GM18517 (cell line): Measurements from ENCODE around the gene ATP2C1.
"Not testable (repeated sequence)": the region's sequence is repeated elsewhere in the genome, so short reads cannot be mapped to it uniquely, and the experiment has no call there.

ENCODE experiments used
- ATAC-seq: cut with Tn5 transposase; IDR thresholded peaks from one replicate; pipeline ENCODE4 v1.9.1; 2021; ENCODE audit warnings: mild to moderate bottlenecking, moderate library complexity; ENCODE audit not compliant: unreplicated experiment

The ATP2C1 gene, protein sequence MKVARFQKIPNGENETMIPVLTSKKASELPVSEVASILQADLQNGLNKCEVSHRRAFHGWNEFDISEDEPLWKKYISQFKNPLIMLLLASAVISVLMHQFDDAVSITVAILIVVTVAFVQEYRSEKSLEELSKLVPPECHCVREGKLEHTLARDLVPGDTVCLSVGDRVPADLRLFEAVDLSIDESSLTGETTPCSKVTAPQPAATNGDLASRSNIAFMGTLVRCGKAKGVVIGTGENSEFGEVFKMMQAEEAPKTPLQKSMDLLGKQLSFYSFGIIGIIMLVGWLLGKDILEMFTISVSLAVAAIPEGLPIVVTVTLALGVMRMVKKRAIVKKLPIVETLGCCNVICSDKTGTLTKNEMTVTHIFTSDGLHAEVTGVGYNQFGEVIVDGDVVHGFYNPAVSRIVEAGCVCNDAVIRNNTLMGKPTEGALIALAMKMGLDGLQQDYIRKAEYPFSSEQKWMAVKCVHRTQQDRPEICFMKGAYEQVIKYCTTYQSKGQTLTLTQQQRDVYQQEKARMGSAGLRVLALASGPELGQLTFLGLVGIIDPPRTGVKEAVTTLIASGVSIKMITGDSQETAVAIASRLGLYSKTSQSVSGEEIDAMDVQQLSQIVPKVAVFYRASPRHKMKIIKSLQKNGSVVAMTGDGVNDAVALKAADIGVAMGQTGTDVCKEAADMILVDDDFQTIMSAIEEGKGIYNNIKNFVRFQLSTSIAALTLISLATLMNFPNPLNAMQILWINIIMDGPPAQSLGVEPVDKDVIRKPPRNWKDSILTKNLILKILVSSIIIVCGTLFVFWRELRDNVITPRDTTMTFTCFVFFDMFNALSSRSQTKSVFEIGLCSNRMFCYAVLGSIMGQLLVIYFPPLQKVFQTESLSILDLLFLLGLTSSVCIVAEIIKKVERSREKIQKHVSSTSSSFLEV

GRCh38 chr3:130893376-130894129 is at the start of gene ATP2C1:
Gene ATP2C1 (plus strand): TSS chr3:130894084. CDS start chr3:130894770, 686 bp downstream.
- peak; percentile 76 for ATAC-seq

DNA sequence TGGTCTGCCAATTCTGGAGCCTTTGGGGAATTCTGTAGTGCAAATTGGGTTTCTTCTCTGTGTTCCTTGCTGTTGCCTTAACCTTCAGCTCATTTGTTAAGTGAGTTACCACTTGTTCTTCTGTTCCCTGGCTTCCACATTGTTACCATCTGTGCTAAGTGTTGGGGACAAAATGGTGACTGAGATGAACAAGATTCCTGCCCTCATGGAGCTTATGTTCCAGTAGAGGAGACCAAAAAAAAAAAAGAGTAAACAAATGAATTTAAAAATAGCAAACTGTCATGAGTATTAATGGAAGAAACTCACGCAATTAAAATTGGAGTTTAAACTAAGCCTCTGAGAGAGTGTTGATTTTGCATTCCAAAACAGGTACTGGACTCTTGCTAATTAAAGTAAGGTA is 49.4 kb upstream of the ATP2C1 start:
- no peak for ATAC-seq

- no peak for ATAC-seq
These were observed 47.7 kb upstream of the ATP2C1 start for GRCh38 chr3:130846181-130846580.

GRCh38 chr3:130849091-130849552 is 44.8 kb upstream of the ATP2C1 start:
- no peak for ATAC-seq

GRCh38 chr3:130850044-130850797 is 43.7 kb upstream of the ATP2C1 start:
- ATAC-seq: peak; percentile 75

DNA sequence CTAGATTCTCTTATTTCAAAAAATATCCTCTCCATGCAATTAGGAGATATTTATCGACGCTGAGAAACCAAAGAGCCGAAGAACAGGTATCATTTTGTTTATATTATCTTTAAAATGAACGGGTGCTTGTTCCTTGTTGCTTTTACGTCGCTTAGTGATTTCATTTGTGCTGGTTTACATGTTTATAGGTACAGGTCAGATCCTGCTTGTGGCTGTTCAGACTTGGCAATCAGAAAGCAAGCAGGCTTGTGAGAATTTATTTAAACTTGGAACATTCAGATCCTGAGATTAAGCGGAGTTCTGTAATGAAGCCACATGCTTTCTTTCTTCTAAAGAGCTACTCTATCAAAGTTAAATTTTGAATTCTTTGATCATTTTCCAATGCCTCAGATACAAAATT is 43.0 kb upstream of the ATP2C1 start:
- ATAC-seq: no peak

GRCh38 chr3:130851277-130851676 is 42.6 kb upstream of the ATP2C1 start:
- ATAC-seq: no peak

- no peak for ATAC-seq
These were observed 40.3 kb upstream of the ATP2C1 start for GRCh38 chr3:130853581-130853980.

- ATAC-seq: peak; percentile 56
These were observed 39.5 kb upstream of the ATP2C1 start for GRCh38 chr3:130854208-130854864.

- peak; percentile 32 for ATAC-seq
These were observed 36.4 kb upstream of the ATP2C1 start for GRCh38 chr3:130857336-130858026.

GRCh38 chr3:130862130-130862529 is 31.8 kb upstream of the ATP2C1 start:
- ATAC-seq: not testable (repeated sequence)

DNA sequence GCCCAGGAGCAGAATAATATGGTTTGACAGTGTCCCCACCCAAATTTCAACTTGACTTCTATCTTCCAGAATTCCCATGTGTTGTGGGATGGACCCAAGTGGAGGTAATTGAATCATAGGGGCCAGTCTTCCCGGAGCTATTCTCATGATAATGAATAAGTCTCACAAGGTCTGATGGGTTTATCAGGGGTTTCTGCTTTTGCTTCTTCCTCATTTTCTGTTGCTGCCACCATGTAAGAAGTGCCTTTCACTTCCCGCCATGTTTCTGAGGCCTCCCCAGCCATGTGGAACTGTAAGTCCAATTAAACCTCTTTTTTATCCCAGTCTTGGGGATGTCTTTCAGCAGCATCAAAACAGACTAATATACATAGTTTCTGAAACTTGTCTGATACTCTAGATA is 28.4 kb upstream of the ATP2C1 start:
- no peak for ATAC-seq

- ATAC-seq: no peak
These were observed 27.6 kb upstream of the ATP2C1 start for GRCh38 chr3:130866327-130866726.

- ATAC-seq: no peak
These were observed 23.5 kb upstream of the ATP2C1 start for GRCh38 chr3:130870423-130870822.

DNA sequence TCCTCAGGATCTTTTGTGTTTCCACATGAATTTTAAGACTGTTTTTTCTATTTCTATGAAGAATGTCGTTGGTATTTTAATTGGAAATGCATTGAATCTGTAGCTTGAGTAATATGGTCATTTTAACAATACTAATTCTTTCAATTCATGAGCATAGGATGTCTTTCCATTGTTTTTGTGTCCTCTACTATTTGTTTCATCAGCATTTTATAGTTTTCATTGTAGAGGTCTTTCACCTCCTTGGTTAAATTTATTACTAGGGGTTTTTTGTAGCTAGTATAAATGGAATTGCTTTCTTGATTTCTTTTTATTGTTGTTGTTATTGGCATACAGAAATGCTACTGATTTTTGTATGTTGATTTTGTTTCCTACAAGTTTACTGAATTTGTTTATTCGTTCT is 17.3 kb upstream of the ATP2C1 start:
- ATAC-seq: no peak

DNA sequence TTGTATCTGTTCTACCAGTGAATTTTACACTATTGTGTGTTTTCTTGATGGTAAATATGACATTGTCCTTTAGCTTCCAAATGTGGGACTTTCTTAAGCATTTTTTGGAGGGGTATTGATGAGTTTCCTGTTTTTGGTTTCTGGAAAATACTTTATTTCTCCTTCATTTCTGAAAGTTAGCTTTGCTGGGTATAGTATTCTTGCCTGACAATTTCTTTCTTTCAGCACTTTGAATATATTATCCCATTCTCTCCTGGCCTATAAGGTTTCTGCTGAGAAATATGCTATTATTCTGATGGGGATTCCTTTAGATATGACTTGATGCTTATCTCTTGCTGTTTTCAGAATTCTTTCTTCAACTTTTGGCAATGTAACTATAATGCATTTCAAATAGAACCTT is 15.4 kb upstream of the ATP2C1 start:
- ATAC-seq: no peak

DNA sequence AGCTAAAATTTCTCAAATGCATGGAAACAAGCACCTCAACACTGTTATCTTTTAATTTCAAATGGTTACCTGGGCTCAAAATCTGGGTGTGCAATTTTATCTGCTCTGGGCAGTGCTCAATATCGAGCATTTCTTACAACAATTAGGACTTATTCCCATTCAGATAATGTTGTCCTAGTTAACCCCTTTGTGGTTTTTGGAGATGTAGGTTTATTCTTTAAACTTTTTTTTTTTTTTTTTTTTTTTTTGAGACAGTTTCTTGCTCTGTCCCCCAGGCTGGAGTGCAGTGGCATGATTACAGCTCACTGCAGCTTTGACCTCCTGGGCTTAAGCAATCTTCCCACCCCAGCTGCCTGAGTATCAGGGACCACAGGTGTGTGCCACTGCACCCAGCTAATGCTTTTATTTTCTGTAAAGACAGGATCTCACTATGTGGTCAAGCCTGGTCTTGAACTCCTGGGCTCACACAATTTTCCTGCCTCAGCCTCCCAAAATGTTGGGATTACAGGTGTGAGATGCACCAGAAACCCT is 4.4 kb upstream of the ATP2C1 start:
- ATAC-seq: no peak

DNA sequence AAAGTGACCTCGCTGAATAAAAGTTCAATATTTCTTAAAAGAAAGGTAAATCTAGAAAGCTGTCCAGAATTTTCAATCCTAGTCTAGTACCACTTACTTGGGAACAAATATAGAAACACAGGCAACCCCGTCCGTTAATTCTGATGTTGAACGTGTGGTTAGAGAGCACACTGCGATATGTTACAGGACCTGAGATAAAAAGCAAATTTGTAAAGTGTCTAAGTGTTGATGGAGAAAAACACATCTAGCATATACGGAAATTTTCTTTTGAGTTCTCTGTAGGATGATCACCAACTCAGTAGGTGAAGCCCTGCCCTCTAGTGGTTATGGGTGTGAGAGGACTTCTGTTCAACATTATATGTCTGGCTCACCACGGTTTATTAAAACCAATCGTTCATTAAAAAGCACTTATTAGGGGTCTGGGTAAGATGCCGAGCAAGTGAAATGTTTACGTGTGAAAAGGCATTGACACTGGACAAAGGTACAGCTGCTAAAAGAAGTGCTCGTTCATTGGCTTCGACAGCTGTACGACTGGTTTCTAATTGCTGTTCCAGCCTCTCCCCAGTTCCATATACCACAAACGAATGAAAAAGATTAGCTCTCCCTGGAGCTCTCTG is 1.0 kb upstream of the ATP2C1 start:
- ATAC-seq: peak; percentile 53
